Kidney (tissue), 14 donors: ENCODE measurements around the gene ANGPTL2. TPM values are rescaled to one million over a fixed set of nuclear protein-coding genes. Genes with fewer than 3 reads are reported as not detected.

ENCODE experiments used
- DNase-seq, 5 donors: peaks; one replicate each; pipeline ENCODE4 v3.0.0-alpha.2; 2013 to 2020
- FAIRE-seq: peaks from 2 replicates; lab custom pipeline; 2012; peaks lifted over from hg19 to GRCh38; lab: Jason Lieb, UNC
- H3K27ac ChIP-seq, 2 donors: one replicate each; pipeline ENCODE4 v1.7.0; 2013; ENCODE audit warnings: low read depth in 2 of 2, low read length in 2 of 2, inconsistent platforms in 1 of 2
- H3K27me3 ChIP-seq: one replicate; pipeline ENCODE4 v1.7.1; 2013; ENCODE audit warnings: low read length, inconsistent platforms; ENCODE audit not compliant: control insufficient read depth, insufficient read depth
- H3K36me3 ChIP-seq, 3 donors: one replicate each; pipeline versions ENCODE4 v1.7.0 to v1.7.1; 2013; ENCODE audit warnings: low read length in 3 of 3, control low read depth in 1 of 3, inconsistent platforms in 1 of 3; ENCODE audit not compliant: insufficient read depth in 3 of 3, control insufficient read depth in 2 of 3
- H3K4me1 ChIP-seq, 3 donors: one replicate each; pipeline versions ENCODE4 v1.7.0 to v1.7.1; 2013; ENCODE audit warnings: low read length in 3 of 3, inconsistent platforms in 1 of 3, low read depth in 1 of 3; ENCODE audit not compliant: control insufficient read depth in 2 of 3, insufficient read depth in 2 of 3
- H3K4me3 ChIP-seq, 3 donors: one replicate each; pipeline versions ENCODE4 v1.7.0 to v1.8.1; 2013; ENCODE audit warnings: low read length in 3 of 3, control low read depth in 1 of 3, inconsistent platforms in 1 of 3
- H3K9ac ChIP-seq, 3 donors: one replicate each; pipeline versions ENCODE4 v1.7.0 to v1.7.1; 2013; ENCODE audit warnings: low read length in 3 of 3, control low read depth in 1 of 3, inconsistent platforms in 1 of 3
- H3K9me3 ChIP-seq, 3 donors: one replicate each; pipeline versions ENCODE4 v1.7.0 to v1.7.1; 2013; ENCODE audit warnings: low read length in 3 of 3, control low read depth in 1 of 3, inconsistent platforms in 1 of 3; ENCODE audit not compliant: control insufficient read depth in 2 of 3, insufficient read depth in 1 of 3
- CTCF ChIP-seq: IDR thresholded peaks from 3 replicates; pipeline ENCODE4 v1.5.1; 2012; ENCODE audit warnings: mild to moderate bottlenecking, moderate library complexity, borderline replicate concordance; ENCODE audit not compliant: insufficient read depth; ENCODE audit errors: extremely low read depth
- intact Hi-C: fragments of 100-400 bp; cut with DNase I; formaldehyde crosslinking; loops from one replicate; pipeline ENCODE4 v1.11.1; 2022
- polyA plus RNA-seq: library from polyadenylated mRNA; stranded (reverse); fragments of 350-450 nt; fragmentation: Illumina TruSeq; extraction: RNeasy Lipid Tissue Mini Kit (QIAGEN cat#74804); gene quantifications from one replicate; pipeline ENCODE4 v1.2.3, GENCODE V29; 2014; ENCODE audit warnings: low read depth, low replicate concordance; ENCODE audit not compliant: insufficient read depth
- total RNA-seq: library from RNA; stranded (reverse); fragmentation: NEBNext Ultra II Directional; extraction: Animal tissue kit (Norgen Biotek cat#: 25700); gene quantifications from one replicate; pipeline ENCODE4 v1.2.1, GENCODE V29; 2021
- donor health status: control.
- donor health status: control.
- donor health status: control.
- donor health status: control.
- donor health status: control.
- donor health status: DM: yes; HTN: yes; CAD: no.
- donor health status: Normal renal cell carcinoma (clear cell type).

The ANGPTL2 gene
- total and polyA plus RNA-seq, 2 donors from 2014 or later: 4.3 to 12.4 TPM

DNA sequence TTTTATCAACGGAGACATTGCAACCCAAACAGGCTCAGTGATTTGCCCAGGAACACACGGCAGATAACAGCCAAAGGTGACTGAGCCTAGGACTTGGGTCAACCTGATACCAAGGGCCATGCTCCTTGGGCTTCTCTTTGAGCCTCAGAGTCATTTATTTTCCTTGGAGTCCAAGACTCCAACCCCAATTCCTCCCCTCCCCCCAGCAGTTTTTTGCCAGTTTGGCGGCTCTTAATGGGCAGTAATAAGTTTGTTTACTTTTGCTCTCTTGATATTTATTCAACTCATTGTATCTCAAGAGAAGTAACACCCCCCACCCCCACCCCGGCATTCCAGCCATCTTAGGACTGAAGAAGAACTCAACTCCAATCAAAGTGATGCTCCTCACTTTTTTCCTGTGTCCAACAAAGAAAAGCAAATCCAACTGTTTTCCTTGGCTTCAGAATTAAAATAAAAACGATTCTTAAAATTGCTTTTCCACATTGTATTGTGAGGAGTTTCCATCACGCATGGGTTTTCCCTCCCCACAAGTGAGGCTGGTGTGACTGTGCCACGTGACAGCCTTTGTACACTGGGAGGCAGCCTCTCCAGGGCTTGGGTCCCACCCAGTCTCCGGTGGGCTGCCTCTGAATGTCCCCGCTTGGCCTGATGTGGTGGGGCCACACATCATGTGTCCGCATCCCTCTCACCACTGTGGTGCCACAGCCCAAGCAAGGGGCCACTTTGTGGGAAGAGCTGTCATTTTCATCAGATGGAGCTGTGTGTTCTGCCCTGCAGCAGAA lies 9.1 kb downstream of the ANGPTL2 start:
- intact Hi-C loops: no loop called here
- Histone ChIP-seq H3K27me3 (no peaks in the 10 kb centered on the region), H3K36me3 (no peaks in the 10 kb centered on the region), H3K9me3 (no peaks in the 10 kb centered on the region), H3K4me3 (no peak overlapping the region), H3K27ac (no peak overlapping the region), H3K9ac (no peak overlapping the region), H3K4me1 (no peaks in the 10 kb centered on the region)
- no peak for TF ChIP-seq CTCF
- FAIRE-seq (no peak), DNase-seq (no peak)

DNA sequence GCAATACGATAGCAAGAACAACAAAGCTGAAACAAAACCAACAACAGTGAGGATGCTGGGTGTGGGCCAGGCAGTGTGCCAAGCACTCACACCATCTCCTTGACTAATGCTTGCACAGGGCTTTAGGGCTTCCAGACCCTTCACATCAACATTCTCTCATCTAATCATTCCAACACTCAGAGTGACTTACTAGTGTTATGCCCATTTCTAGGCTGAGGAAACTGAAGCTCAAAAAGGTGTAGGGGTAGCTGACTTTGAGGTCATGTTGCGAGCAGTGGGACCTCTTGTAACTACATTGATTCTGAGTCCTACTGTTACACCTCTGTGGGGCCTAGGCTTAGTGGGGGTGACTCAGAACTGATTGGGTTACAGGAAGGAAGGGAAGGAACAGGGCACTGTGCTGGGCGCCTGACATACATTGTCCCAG lies 9.7 kb downstream of the ANGPTL2 start:
- DNase-seq (no peak), FAIRE-seq (no peak)
- Histone ChIP-seq H3K27ac (no peak overlapping the region), H3K9me3 (no peaks in the 10 kb centered on the region), H3K36me3 (no peaks in the 10 kb centered on the region), H3K4me1 (no peaks in the 10 kb centered on the region), H3K4me3 (no peak overlapping the region), H3K9ac (no peak overlapping the region), H3K27me3 (no peaks in the 10 kb centered on the region)
- TF ChIP-seq CTCF: no peak
- intact Hi-C loops: no loop called here

GRCh38 chr9:127112056-127112455 lies 10.4 kb downstream of the ANGPTL2 start:
- Histone ChIP-seq H3K4me1 (no peaks in the 10 kb centered on the region), H3K4me3 (no peak overlapping the region), H3K27me3 (no peaks in the 10 kb centered on the region), H3K9me3 (no peaks in the 10 kb centered on the region), H3K27ac (no peak overlapping the region), H3K36me3 (no peaks in the 10 kb centered on the region), H3K9ac (no peak overlapping the region)
- FAIRE-seq (no peak), DNase-seq (no peak)
- TF ChIP-seq CTCF: no peak
- intact Hi-C loops: no loop called here
